Neural progenitor cell (in vitro differentiated cells): Measurements from ENCODE around the gene RNLS. TPM values are rescaled to one million over a fixed set of nuclear protein-coding genes. Genes with fewer than 3 reads are reported as not detected.

Source experiments
- DNase-seq: peaks from one replicate; pipeline ENCODE4 v3.0.0-alpha.2; 2016; ENCODE audit warnings: low spot score
- H2AFZ ChIP-seq: fragments of 200-600 bp; sonication (generic); replicated peaks from 2 replicates; pipeline ENCODE4 v1.6.1; 2016; ENCODE audit warnings: antibody characterized with exemption
- H3F3A ChIP-seq: fragments of 200-600 bp; sonication (generic); 2 replicates; pipeline ENCODE4 v1.6.1; 2016; ENCODE audit warnings: antibody characterized with exemption, low read depth
- H3K27ac ChIP-seq: fragments of 200-600 bp; sonication (generic); 2 replicates; pipeline ENCODE4 v1.5.1; 2016; ENCODE audit warnings: mild to moderate bottlenecking
- H3K27me3 ChIP-seq: fragments of 200-600 bp; sonication (generic); 2 replicates; pipeline ENCODE4 v1.6.1; 2016; ENCODE audit warnings: mild to moderate bottlenecking, moderate library complexity
- H3K36me3 ChIP-seq: fragments of 200-600 bp; sonication (generic); 2 replicates; pipeline ENCODE4 v1.5.1; 2016
- H3K4me1 ChIP-seq: fragments of 200-600 bp; sonication (generic); 2 replicates; pipeline ENCODE4 v1.6.1; 2016; ENCODE audit warnings: mixed run types
- H3K4me2 ChIP-seq: fragments of 200-600 bp; sonication (generic); 2 replicates; pipeline ENCODE4 v1.6.1; 2016
- H3K4me3 ChIP-seq: fragments of 200-600 bp; sonication (generic); 2 replicates; pipeline ENCODE4 v1.5.1; 2016
- H3K79me2 ChIP-seq: fragments of 200-600 bp; sonication (generic); 2 replicates; pipeline ENCODE4 v1.6.1; 2016; ENCODE audit warnings: low read depth
- H3K9ac ChIP-seq: fragments of 200-600 bp; sonication (generic); 2 replicates; pipeline ENCODE4 v1.6.1; 2016
- H3K9me3 ChIP-seq: fragments of 200-600 bp; sonication (generic); 2 replicates; pipeline ENCODE4 v1.5.1; 2016; ENCODE audit warnings: low read depth
- H4K20me1 ChIP-seq: fragments of 200-600 bp; sonication (generic); 2 replicates; pipeline ENCODE4 v1.6.1; 2016; ENCODE audit warnings: low read depth
- H3K27ac Mint-ChIP-seq: 3 replicates; pipeline ENCODE4 v1.8.0; 2021; ENCODE audit warnings: mixed read lengths
- H3K27me3 Mint-ChIP-seq: 2 replicates; pipeline ENCODE4 v1.8.0; 2022; ENCODE audit warnings: low read depth, mild to moderate bottlenecking, inconsistent platforms, moderate library complexity, mixed read lengths; ENCODE audit not compliant: insufficient read depth
- H3K36me3 Mint-ChIP-seq: 3 replicates; pipeline ENCODE4 v1.8.0; 2021; ENCODE audit warnings: mixed read lengths
- H3K4me1 Mint-ChIP-seq: 3 replicates; pipeline ENCODE4 v1.8.0; 2021; ENCODE audit warnings: mixed read lengths
- H3K4me3 Mint-ChIP-seq: 3 replicates; pipeline ENCODE4 v1.8.0; 2021; ENCODE audit warnings: mild to moderate bottlenecking, moderate library complexity, mixed read lengths
- H3K9me3 Mint-ChIP-seq: 3 replicates; pipeline ENCODE4 v1.8.0; 2020; ENCODE audit warnings: mixed read lengths
- EZH2 ChIP-seq: fragments of 200-600 bp; sonication (generic); IDR thresholded peaks from 2 replicates; pipeline ENCODE4 v1.6.1; 2017; ENCODE audit warnings: antibody characterized with exemption, mild to moderate bottlenecking, moderate library complexity
- EZH2phosphoT487 ChIP-seq: fragments of 200-600 bp; sonication (generic); IDR thresholded peaks from 2 replicates; pipeline ENCODE4 v1.6.1; 2017; ENCODE audit warnings: antibody characterized with exemption
- total RNA-seq: library from RNA; depleted of rRNA; stranded (reverse); fragments of >200 nt; gene quantifications from 2 replicates; pipeline ENCODE4 v1.2.3, GENCODE V29; 2015; ENCODE audit warnings: low replicate concordance
- TF ChIP-seq, protein P1 (sequence below): fragments of 200-600 bp; sonication (generic); IDR thresholded peaks from 2 replicates; pipeline ENCODE4 v1.5.1; 2017; ENCODE audit warnings: antibody characterized with exemption, mild to moderate bottlenecking

RNLS gene
- total RNA-seq, 1 donor from 2014 or later = 9.1 TPM

DNA sequence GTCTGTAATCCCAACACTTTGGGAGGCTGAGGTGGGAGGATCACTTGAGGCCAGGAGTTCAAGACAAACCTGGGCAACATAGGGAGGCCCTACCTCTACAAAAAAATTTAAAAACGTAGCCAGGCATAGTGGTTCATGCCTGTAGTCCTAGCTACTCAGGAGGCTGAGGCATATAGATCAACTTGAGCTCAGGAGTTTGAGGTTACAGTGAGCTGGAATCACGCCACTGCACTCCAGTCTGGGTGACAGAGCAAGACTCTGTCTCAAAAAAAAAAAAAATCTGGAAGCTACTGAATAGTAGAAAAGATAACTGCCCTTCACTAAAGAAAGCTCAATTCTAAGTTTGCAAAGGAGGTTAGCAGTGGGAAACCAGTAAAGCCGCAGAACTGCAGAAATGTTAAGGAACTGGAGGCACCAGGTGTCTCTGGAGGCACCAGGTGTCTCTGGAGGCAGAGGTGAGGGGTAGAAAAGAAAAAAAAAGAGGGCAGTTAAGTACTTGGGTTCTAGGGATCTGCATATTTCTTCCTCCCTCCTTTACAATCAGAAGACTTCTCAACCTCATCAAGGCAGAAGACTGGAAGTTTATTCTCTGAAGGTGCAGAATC lies 56.5 kb downstream of the RNLS start:
- Histone ChIP-seq H3K4me2 (no peak overlapping the region), H3K4me3 (no peak overlapping the region), H3K9ac (no peak overlapping the region), H3K27me3 (no peaks in the 10 kb centered on the region), H3K27ac (no peak overlapping the region), H4K20me1 (no peaks in the 10 kb centered on the region), H2AFZ (no peak overlapping the region), H3K79me2 (no peaks in the 10 kb centered on the region), H3F3A (no peaks in the 10 kb centered on the region), H3K4me1 (peaks cover 4% of the 10 kb centered on the region), H3K36me3 (no peaks in the 10 kb centered on the region), H3K9me3 (no peaks in the 10 kb centered on the region)
- no peak overlapping the region for H3K4me3 Mint-ChIP-seq
- no peak overlapping the region for H3K27ac Mint-ChIP-seq
- no peaks in the 10 kb centered on the region for H3K9me3 Mint-ChIP-seq
- TF ChIP-seq EZH2phosphoT487 (no peak), EZH2 (no peak)
- TF ChIP-seq, protein P1, sequence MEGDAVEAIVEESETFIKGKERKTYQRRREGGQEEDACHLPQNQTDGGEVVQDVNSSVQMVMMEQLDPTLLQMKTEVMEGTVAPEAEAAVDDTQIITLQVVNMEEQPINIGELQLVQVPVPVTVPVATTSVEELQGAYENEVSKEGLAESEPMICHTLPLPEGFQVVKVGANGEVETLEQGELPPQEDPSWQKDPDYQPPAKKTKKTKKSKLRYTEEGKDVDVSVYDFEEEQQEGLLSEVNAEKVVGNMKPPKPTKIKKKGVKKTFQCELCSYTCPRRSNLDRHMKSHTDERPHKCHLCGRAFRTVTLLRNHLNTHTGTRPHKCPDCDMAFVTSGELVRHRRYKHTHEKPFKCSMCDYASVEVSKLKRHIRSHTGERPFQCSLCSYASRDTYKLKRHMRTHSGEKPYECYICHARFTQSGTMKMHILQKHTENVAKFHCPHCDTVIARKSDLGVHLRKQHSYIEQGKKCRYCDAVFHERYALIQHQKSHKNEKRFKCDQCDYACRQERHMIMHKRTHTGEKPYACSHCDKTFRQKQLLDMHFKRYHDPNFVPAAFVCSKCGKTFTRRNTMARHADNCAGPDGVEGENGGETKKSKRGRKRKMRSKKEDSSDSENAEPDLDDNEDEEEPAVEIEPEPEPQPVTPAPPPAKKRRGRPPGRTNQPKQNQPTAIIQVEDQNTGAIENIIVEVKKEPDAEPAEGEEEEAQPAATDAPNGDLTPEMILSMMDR = no peak
- H3K27me3 Mint-ChIP-seq = no peaks in the 10 kb centered on the region
- H3K4me1 Mint-ChIP-seq = peaks cover 12% of the 10 kb centered on the region
- DNase-seq = no peak
- H3K36me3 Mint-ChIP-seq = no peaks in the 10 kb centered on the region

DNA sequence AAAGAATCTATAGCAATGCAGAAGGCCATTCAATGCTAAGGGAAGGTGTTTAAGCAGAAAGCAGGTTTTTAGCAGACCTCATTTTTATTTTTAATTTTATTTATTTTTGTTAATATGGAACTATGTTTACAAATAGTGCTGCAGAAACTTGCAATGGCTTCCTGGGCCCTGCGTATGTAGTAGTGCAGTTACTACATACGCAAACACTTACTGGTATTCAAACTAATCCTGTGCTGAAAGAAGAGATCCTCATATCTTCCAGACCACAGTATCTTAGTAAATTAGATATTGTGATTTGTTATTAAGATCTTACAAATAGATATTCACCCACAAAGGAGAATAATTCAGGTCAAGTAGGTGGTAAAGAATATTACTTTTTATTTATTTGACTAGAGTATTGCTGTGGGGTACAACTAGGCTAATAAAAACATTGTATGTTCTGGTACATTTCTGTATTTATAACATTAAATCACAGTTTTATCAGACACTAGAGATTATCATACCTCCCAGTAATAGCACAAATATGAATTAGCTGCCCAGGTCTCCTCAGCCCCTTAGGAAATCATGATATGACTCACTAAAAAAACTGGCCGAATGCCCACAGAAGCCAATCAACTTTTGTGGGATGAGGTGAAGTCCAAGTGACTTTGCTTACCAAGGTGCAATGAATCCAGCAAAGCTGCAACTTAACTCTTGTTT lies 57.6 kb downstream of the RNLS start:
- H3K9me3 ChIP-seq = no peaks in the 10 kb centered on the region
- no peaks in the 10 kb centered on the region for H4K20me1 ChIP-seq
- H3K27me3 ChIP-seq = no peaks in the 10 kb centered on the region
- no peaks in the 10 kb centered on the region for H3K36me3 ChIP-seq
- Mint-ChIP-seq H3K4me3 (no peak overlapping the region), H3K27ac (no peak overlapping the region), H3K27me3 (no peaks in the 10 kb centered on the region), H3K36me3 (no peaks in the 10 kb centered on the region), H3K4me1 (peaks cover 10% of the 10 kb centered on the region), H3K9me3 (no peaks in the 10 kb centered on the region)
- TF ChIP-seq, protein P1 = no peak
- no peak overlapping the region for H3K9ac ChIP-seq
- no peak overlapping the region for H3K27ac ChIP-seq
- H3K4me1 ChIP-seq = no peaks in the 10 kb centered on the region
- H3K4me2 ChIP-seq = no peak overlapping the region
- DNase-seq = no peak
- no peaks in the 10 kb centered on the region for H3K79me2 ChIP-seq
- H3F3A ChIP-seq = no peaks in the 10 kb centered on the region
- no peak overlapping the region for H3K4me3 ChIP-seq
- H2AFZ ChIP-seq = no peak overlapping the region

DNA sequence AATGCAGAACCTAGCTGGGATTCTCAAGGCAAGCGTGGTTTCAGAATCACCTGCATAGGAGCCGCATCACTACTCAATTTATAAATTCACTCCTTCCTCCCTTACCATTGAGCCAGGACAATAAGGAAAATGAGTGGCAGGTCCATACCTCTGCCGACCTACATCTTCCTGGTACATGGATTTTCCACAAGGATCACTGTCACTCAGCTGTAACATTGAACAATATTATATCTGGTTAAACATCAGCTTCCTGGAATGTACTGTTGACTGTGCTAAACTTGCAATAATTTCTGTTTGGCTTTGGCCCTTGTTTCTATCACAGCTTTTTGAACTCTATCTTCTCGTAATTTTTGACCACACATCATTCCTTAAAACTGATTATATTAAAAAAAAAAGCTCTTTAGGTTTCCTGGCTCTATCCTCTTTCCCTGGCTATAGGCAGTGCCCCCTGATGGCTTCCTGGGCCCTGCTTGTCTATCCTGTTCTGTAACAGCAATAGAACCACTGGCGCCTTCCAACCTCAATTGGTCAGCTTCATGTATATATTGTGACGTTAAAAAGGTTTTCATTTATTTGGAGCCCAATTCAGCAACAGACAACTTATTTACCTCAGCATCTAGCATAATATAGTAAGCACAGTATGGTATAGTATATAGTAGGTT lies 59.2 kb downstream of the RNLS start:
- no peak overlapping the region for H3K27ac Mint-ChIP-seq

More for the DNA sequence above, 59.2 kb downstream of the RNLS start:
- Histone ChIP-seq H3K4me3 (no peak overlapping the region), H2AFZ (no peak overlapping the region), H3K79me2 (no peaks in the 10 kb centered on the region), H3K36me3 (no peaks in the 10 kb centered on the region), H3F3A (no peaks in the 10 kb centered on the region), H3K27me3 (no peaks in the 10 kb centered on the region), H3K9ac (no peak overlapping the region), H3K27ac (no peak overlapping the region), H3K4me1 (no peaks in the 10 kb centered on the region), H3K4me2 (no peak overlapping the region), H4K20me1 (no peaks in the 10 kb centered on the region), H3K9me3 (no peaks in the 10 kb centered on the region)
- DNase-seq = no peak
- no peaks in the 10 kb centered on the region for H3K9me3 Mint-ChIP-seq
- no peak overlapping the region for H3K4me3 Mint-ChIP-seq
- H3K36me3 Mint-ChIP-seq = no peaks in the 10 kb centered on the region
- H3K27me3 Mint-ChIP-seq = no peaks in the 10 kb centered on the region
- H3K4me1 Mint-ChIP-seq = peaks cover 10% of the 10 kb centered on the region
- TF ChIP-seq EZH2phosphoT487 = no peak
- TF ChIP-seq, protein P1 = no peak
- no peak for TF ChIP-seq EZH2
